ENCODE data around the gene RNF207. TPM values are rescaled to one million over a fixed set of nuclear protein-coding genes. Genes with fewer than 3 reads are reported as not detected.

RNF207 gene
- total RNA-seq, 1 experiment from 2014 or later, result not detected

- Histone ChIP-seq H3K36me3 (ENCODE audit: insufficient read depth, low read length) (peaks cover 18% of the 10 kb centered on the region), H3K9me3 (ENCODE audit: low read length) (no peaks in the 10 kb centered on the region), H3K4me2 (ENCODE audit: low read depth, low read length, poor library complexity, severe bottlenecking) (no peak overlapping the region), H3K27ac (ENCODE audit: low read length) (no peak overlapping the region), H2AFZ (ENCODE audit: low read length) (no peak overlapping the region), H4K20me1 (ENCODE audit: insufficient read depth, low read depth, low read length) (peaks cover 46% of the 10 kb centered on the region), H3K9me2 (replicated peaks; ENCODE audit: insufficient read depth, low read length) (no peaks in the 10 kb centered on the region), H3K4me1 (ENCODE audit: low read length) (no peaks in the 10 kb centered on the region), H3K79me2 (ENCODE audit: low read length) (peaks cover 6% of the 10 kb centered on the region; the same call in 1 of the 2 replicates), H3K27me3 (ENCODE audit: low read length) (no peaks in the 10 kb centered on the region), H3K9ac (ENCODE audit: low read length) (no peak overlapping the region), H3K4me3 (ENCODE audit: low read length) (no peak overlapping the region)
- DNase-seq, result no peak
Measured at GRCh38 chr1:6185151-6185550, 20.8 kb upstream of the RNF207 start.

GRCh38 chr1:6185635-6186382 is 20.1 kb upstream of the RNF207 start:
- H3K27me3 ChIP-seq (ENCODE audit: low read length), result no peaks in the 10 kb centered on the region
- no peak overlapping the region for H3K4me3 ChIP-seq (ENCODE audit: low read length)
- DNase-seq, result peak; percentile 74
- H3K9me2 ChIP-seq (replicated peaks; ENCODE audit: insufficient read depth, low read length), result no peaks in the 10 kb centered on the region
- no peak overlapping the region for H3K27ac ChIP-seq (ENCODE audit: low read length)
- no peak overlapping the region for H2AFZ ChIP-seq (ENCODE audit: low read length)
- H4K20me1 ChIP-seq (ENCODE audit: insufficient read depth, low read depth, low read length), result peaks cover 52% of the 10 kb centered on the region
- peaks cover 20% of the 10 kb centered on the region for H3K36me3 ChIP-seq (ENCODE audit: insufficient read depth, low read length)
- H3K4me2 ChIP-seq (ENCODE audit: low read depth, low read length, poor library complexity, severe bottlenecking), result no peak overlapping the region
- no peaks in the 10 kb centered on the region for H3K4me1 ChIP-seq (ENCODE audit: low read length)
- no peaks in the 10 kb centered on the region for H3K9me3 ChIP-seq (ENCODE audit: low read length)
- no peak overlapping the region for H3K9ac ChIP-seq (ENCODE audit: low read length)
- H3K79me2 ChIP-seq (ENCODE audit: low read length), result peaks cover 6% of the 10 kb centered on the region; the same call in 1 of the 2 replicates

- H3K9me3 ChIP-seq (ENCODE audit: low read length), result no peaks in the 10 kb centered on the region
- H3K4me1 ChIP-seq (ENCODE audit: low read length), result no peaks in the 10 kb centered on the region
- no peak overlapping the region for H3K4me2 ChIP-seq (ENCODE audit: low read depth, low read length, poor library complexity, severe bottlenecking)
- H3K27me3 ChIP-seq (ENCODE audit: low read length), result no peaks in the 10 kb centered on the region
- no peak overlapping the region for H3K9ac ChIP-seq (ENCODE audit: low read length)
- H4K20me1 ChIP-seq (ENCODE audit: insufficient read depth, low read depth, low read length), result peaks cover 54% of the 10 kb centered on the region
- H2AFZ ChIP-seq (ENCODE audit: low read length), result no peak overlapping the region
- no peak for DNase-seq
- H3K4me3 ChIP-seq (ENCODE audit: low read length), result no peak overlapping the region
- H3K79me2 ChIP-seq (ENCODE audit: low read length), result peaks cover 19% of the 10 kb centered on the region
- H3K27ac ChIP-seq (ENCODE audit: low read length), result no peak overlapping the region
- H3K36me3 ChIP-seq (ENCODE audit: insufficient read depth, low read length), result peaks cover 33% of the 10 kb centered on the region
- H3K9me2 ChIP-seq (replicated peaks; ENCODE audit: insufficient read depth, low read length), result no peaks in the 10 kb centered on the region
Measured at GRCh38 chr1:6188466-6188865, 17.5 kb upstream of the RNF207 start.

GRCh38 chr1:6191968-6192367 is 14.0 kb upstream of the RNF207 start:
- H3K9ac ChIP-seq (ENCODE audit: low read length), result no peak overlapping the region
- H4K20me1 ChIP-seq (ENCODE audit: insufficient read depth, low read depth, low read length), result peaks cover 38% of the 10 kb centered on the region
- peaks cover 44% of the 10 kb centered on the region for H3K36me3 ChIP-seq (ENCODE audit: insufficient read depth, low read length)
- no peak for DNase-seq
- H3K4me2 ChIP-seq (ENCODE audit: low read depth, low read length, poor library complexity, severe bottlenecking), result no peak overlapping the region
- peaks cover 44% of the 10 kb centered on the region for H3K79me2 ChIP-seq (ENCODE audit: low read length)
- no peaks in the 10 kb centered on the region for H3K27me3 ChIP-seq (ENCODE audit: low read length)
- peaks cover 3% of the 10 kb centered on the region; the same call in 1 of the 2 replicates for H3K4me1 ChIP-seq (ENCODE audit: low read length)
- H3K27ac ChIP-seq (ENCODE audit: low read length), result no peak overlapping the region
- no peaks in the 10 kb centered on the region for H3K9me3 ChIP-seq (ENCODE audit: low read length)
- no peaks in the 10 kb centered on the region for H3K9me2 ChIP-seq (replicated peaks; ENCODE audit: insufficient read depth, low read length)
- H3K4me3 ChIP-seq (ENCODE audit: low read length), result no peak overlapping the region
- H2AFZ ChIP-seq (ENCODE audit: low read length), result no peak overlapping the region

- Histone ChIP-seq H3K36me3 (ENCODE audit: insufficient read depth, low read length) (peaks cover 32% of the 10 kb centered on the region), H3K9ac (ENCODE audit: low read length) (peak overlapping the region; percentile 96), H3K79me2 (ENCODE audit: low read length) (peaks cover 59% of the 10 kb centered on the region), H3K4me2 (ENCODE audit: low read depth, low read length, poor library complexity, severe bottlenecking) (peak overlapping the region; percentile 83), H3K27ac (ENCODE audit: low read length) (peak overlapping the region; percentile 66; the same call in 1 of the 2 replicates), H3K9me2 (replicated peaks; ENCODE audit: insufficient read depth, low read length) (no peaks in the 10 kb centered on the region), H3K27me3 (ENCODE audit: low read length) (no peaks in the 10 kb centered on the region), H4K20me1 (ENCODE audit: insufficient read depth, low read depth, low read length) (peaks cover 33% of the 10 kb centered on the region), H3K4me3 (ENCODE audit: low read length) (peak overlapping the region; percentile 71), H3K4me1 (ENCODE audit: low read length) (peaks cover 26% of the 10 kb centered on the region), H3K9me3 (ENCODE audit: low read length) (no peaks in the 10 kb centered on the region), H2AFZ (ENCODE audit: low read length) (no peak overlapping the region)
- DNase-seq, result no peak
Measured at GRCh38 chr1:6197746-6198427, 8.0 kb upstream of the RNF207 start.

- Histone ChIP-seq H3K4me1 (ENCODE audit: low read length) (peaks cover 26% of the 10 kb centered on the region), H3K79me2 (ENCODE audit: low read length) (peaks cover 52% of the 10 kb centered on the region), H3K9ac (ENCODE audit: low read length) (peak overlapping the region; percentile 96), H3K4me2 (ENCODE audit: low read depth, low read length, poor library complexity, severe bottlenecking) (peak overlapping the region; percentile 83), H3K36me3 (ENCODE audit: insufficient read depth, low read length) (peaks cover 28% of the 10 kb centered on the region), H3K9me3 (ENCODE audit: low read length) (no peaks in the 10 kb centered on the region), H3K27me3 (ENCODE audit: low read length) (no peaks in the 10 kb centered on the region), H3K4me3 (ENCODE audit: low read length) (peak overlapping the region; percentile 71), H2AFZ (ENCODE audit: low read length) (no peak overlapping the region), H3K27ac (ENCODE audit: low read length) (peak overlapping the region; percentile 66), H4K20me1 (ENCODE audit: insufficient read depth, low read depth, low read length) (peaks cover 31% of the 10 kb centered on the region), H3K9me2 (replicated peaks; ENCODE audit: insufficient read depth, low read length) (no peaks in the 10 kb centered on the region)
- DNase-seq, result peak; percentile 74
Measured at GRCh38 chr1:6198646-6199297, 7.1 kb upstream of the RNF207 start.

- peaks cover 20% of the 10 kb centered on the region for H3K36me3 ChIP-seq (ENCODE audit: insufficient read depth, low read length)
- peak within 1 kb of the TSS; percentile 61 for H2AFZ ChIP-seq (ENCODE audit: low read length)
- H3K9me2 ChIP-seq (replicated peaks; ENCODE audit: insufficient read depth, low read length), result no peaks in the 10 kb centered on the region
- H3K27me3 ChIP-seq (ENCODE audit: low read length), result no peaks in the 10 kb centered on the region
- H3K4me1 ChIP-seq (ENCODE audit: low read length), result peaks cover 26% of the 10 kb centered on the region
- no peaks in the 10 kb centered on the region for H3K9me3 ChIP-seq (ENCODE audit: low read length)
- peaks cover 31% of the 10 kb centered on the region for H4K20me1 ChIP-seq (ENCODE audit: insufficient read depth, low read depth, low read length)
- peak; percentile 100 for DNase-seq
- H3K4me2 ChIP-seq (ENCODE audit: low read depth, low read length, poor library complexity, severe bottlenecking), result peak within 1 kb of the TSS; percentile 83
- H3K4me3 ChIP-seq (ENCODE audit: low read length), result peak within 1 kb of the TSS; percentile 71
- peak within 1 kb of the TSS; percentile 96 for H3K9ac ChIP-seq (ENCODE audit: low read length)
- peak within 1 kb of the TSS; percentile 66 for H3K27ac ChIP-seq (ENCODE audit: low read length)
- H3K79me2 ChIP-seq (ENCODE audit: low read length), result peaks cover 46% of the 10 kb centered on the region
Measured at GRCh38 chr1:6199298-6200187, 6.4 kb upstream of the RNF207 start, which contains the start of gene RPL22. RPL22 (minus strand) TSS chr1:6199595; CDS start chr1:6199573, 22 bp downstream.

All from Karpas-422 (cell line).